Measurements from ENCODE around the gene BAG3. TPM values are rescaled to one million over a fixed set of nuclear protein-coding genes. Genes with fewer than 3 reads are reported as not detected.

The BAG3 gene
- total and polyA plus RNA-seq, 9 of the 15 experiments (the other 6 are each of a cell fraction or from before 2014, with no cell fraction given), result 2.6 to 27.4 (median 7.2) TPM

GRCh38 chr10:119613741-119614140 lies 37.4 kb upstream of the BAG3 start:
- no TSS peak for BruUV-seq (replicated peaks)
- WGBS (ENCODE audit: insufficient coverage, low coverage, missing lambda C conversion rate), result 22% methylated on average over 5 of the region's 6 CpGs
- peak in 1 of 2 experiments; percentile 40; a peak in 2 of 4 replicates for TF ChIP-seq TRIM24 (IDR thresholded peaks at IDR 0.05)
- TF ChIP-seq ZNF165 (CRISPR knock-in tag; IDR thresholded peaks at IDR 0.05; ENCODE audit: borderline replicate concordance), result no peak
- TF ChIP-seq ZNF277 (CRISPR knock-in tag; IDR thresholded peaks at IDR 0.05; ENCODE audit: borderline replicate concordance), result no peak
- no peak for TF ChIP-seq EGR1 (conservative IDR thresholded peaks at IDR 0.05)
- TF ChIP-seq DACH1 (IDR thresholded peaks at IDR 0.05; ENCODE audit: partially characterized antibody), result no peak
- Histone ChIP-seq H3K9me3 (replicated peaks; ENCODE audit: control insufficient read depth, insufficient read depth, low read depth, low read length) (no peaks in the 10 kb centered on the region), H3K27ac (ENCODE audit: extremely low read depth, low read depth, low read length) (no peak overlapping the region), H2AFZ (ENCODE audit: low read depth, low read length) (no peak overlapping the region), H3K79me2 (ENCODE audit: control insufficient read depth, insufficient read depth, low read length) (no peaks in the 10 kb centered on the region), H4K20me1 (replicated peaks; ENCODE audit: control insufficient read depth, insufficient read depth, low read length) (no peaks in the 10 kb centered on the region), H3K36me3 (ENCODE audit: control insufficient read depth, insufficient read depth, low read length) (no peaks in the 10 kb centered on the region), H3K4me2 (ENCODE audit: insufficient read depth, low read length) (no peak overlapping the region), H3K9me1 (ENCODE audit: control insufficient read depth, insufficient read depth, low read length) (no peaks in the 10 kb centered on the region), H3K4me1 (replicated peaks in 1 of 2; ENCODE audit: control insufficient read depth in 2 of 2, insufficient read depth in 2 of 2, low read length in 2 of 2) (peaks cover 0 to 8% of the 10 kb centered on the region in 2 experiments; a peak in 3 of 5 replicates), H3K9ac (ENCODE audit: insufficient read depth in 1 of 2, low read depth in 2 of 2, low read length in 2 of 2) (no peak overlapping the region), H3K27me3 (ENCODE audit: control insufficient read depth in 2 of 2, insufficient read depth in 2 of 2, low read length in 2 of 2) (no peaks in the 10 kb centered on the region), H3K4me3 (no peak overlapping the region)
- intact Hi-C loops (cut with micrococcal nuclease) (no loop called here), in situ Hi-C loops (cut with MboI) (no loop called here)
- FAIRE-seq (no peak), ATAC-seq (no peak), DNase-seq (ENCODE audit: extremely low read depth in 1 of 4, low spot score in 3 of 4) (no peak)
- CTCF ChIA-PET (ENCODE audit: low intra/inter-chr PET ratio), result no interaction called here
- POLR2A ChIA-PET, result no interaction called here

GRCh38 chr10:119614686-119615085 lies 36.5 kb upstream of the BAG3 start:
- WGBS (ENCODE audit: insufficient coverage, low coverage, missing lambda C conversion rate), result 32% methylated on average over 5 of the region's 5 CpGs
- CTCF ChIA-PET (ENCODE audit: low intra/inter-chr PET ratio), result no interaction called here
- no peak for FAIRE-seq

More at GRCh38 chr10:119614686-119615085, 36.5 kb upstream of the BAG3 start:
- POLR2A ChIA-PET, result no interaction called here
- ATAC-seq (no peak), DNase-seq (ENCODE audit: extremely low read depth in 1 of 4, low spot score in 3 of 4) (no peak)
- Histone ChIP-seq H3K4me1 (replicated peaks in 1 of 2; ENCODE audit: control insufficient read depth in 2 of 2, insufficient read depth in 2 of 2, low read length in 2 of 2) (peaks cover 0 to 8% of the 10 kb centered on the region in 2 experiments; a peak in 3 of 5 replicates), H3K9me1 (ENCODE audit: control insufficient read depth, insufficient read depth, low read length) (no peaks in the 10 kb centered on the region), H3K79me2 (ENCODE audit: control insufficient read depth, insufficient read depth, low read length) (no peaks in the 10 kb centered on the region), H3K27me3 (ENCODE audit: control insufficient read depth in 2 of 2, insufficient read depth in 2 of 2, low read length in 2 of 2) (no peaks in the 10 kb centered on the region), H3K9me3 (replicated peaks; ENCODE audit: control insufficient read depth, insufficient read depth, low read depth, low read length) (no peaks in the 10 kb centered on the region), H3K27ac (ENCODE audit: extremely low read depth, low read depth, low read length) (no peak overlapping the region), H3K9ac (ENCODE audit: insufficient read depth in 1 of 2, low read depth in 2 of 2, low read length in 2 of 2) (no peak overlapping the region), H4K20me1 (replicated peaks; ENCODE audit: control insufficient read depth, insufficient read depth, low read length) (no peaks in the 10 kb centered on the region), H3K4me2 (ENCODE audit: insufficient read depth, low read length) (no peak overlapping the region), H2AFZ (ENCODE audit: low read depth, low read length) (no peak overlapping the region), H3K36me3 (ENCODE audit: control insufficient read depth, insufficient read depth, low read length) (no peaks in the 10 kb centered on the region), H3K4me3 (no peak overlapping the region)
- intact Hi-C loops (cut with micrococcal nuclease), result loop anchor here (5.0 kb wide), 2 partner anchors 73 to 248 kb away; no protein-coding TSS in a partner anchor
- TF ChIP-seq GMEB1 (CRISPR knock-in tag; IDR thresholded peaks at IDR 0.05) (no peak), ZNF75A (CRISPR knock-in tag; IDR thresholded peaks at IDR 0.05) (no peak), ZNF507 (tag; conservative IDR thresholded peaks at IDR 0.05) (no peak), MBD1 (CRISPR knock-in tag; IDR thresholded peaks at IDR 0.05) (no peak), ZNF551 (CRISPR knock-in tag; IDR thresholded peaks at IDR 0.05) (no peak), NR4A1 (CRISPR knock-in tag; IDR thresholded peaks at IDR 0.05) (no peak), NR4A1 (tag; IDR thresholded peaks at IDR 0.05) (no peak), NRF1 (conservative IDR thresholded peaks at IDR 0.05 in 1 of 2, IDR thresholded peaks at IDR 0.05 in 1 of 2) (no peak), ZNF436 (CRISPR knock-in tag; IDR thresholded peaks at IDR 0.05) (no peak)
- no TSS peak for BruUV-seq (replicated peaks)
- in situ Hi-C loops (cut with MboI), result no loop called here
